Measurements from ENCODE around the gene MRPL1. TPM values are rescaled to one million over a fixed set of nuclear protein-coding genes. Genes with fewer than 3 reads are reported as not detected.

The MRPL1 gene
- total and polyA plus RNA-seq, 2 donors, result 45.9 to 74.7 TPM

- Histone ChIP-seq H3K27me3 (ENCODE audit: control insufficient read depth in 2 of 2, insufficient read depth in 1 of 2, low read length in 1 of 2) (no peaks in the 10 kb centered on the region), H3K36me3 (ENCODE audit: control insufficient read depth in 2 of 2, insufficient read depth in 2 of 2, low read length in 1 of 2) (no peaks in the 10 kb centered on the region), H3K4me3 (ENCODE audit: low read length in 2 of 2) (peak overlapping the region; percentile 85 to 100), H3K9me3 (ENCODE audit: control insufficient read depth in 2 of 2, insufficient read depth in 1 of 2, low read length in 1 of 2) (no peaks in the 10 kb centered on the region), H3K4me1 (ENCODE audit: control insufficient read depth in 2 of 2, insufficient read depth in 2 of 2, low read length in 2 of 2) (peaks cover 4 to 33% of the 10 kb centered on the region in 2 donors), H3K27ac (ENCODE audit: low read depth in 1 of 2, low read length in 1 of 2) (peak overlapping the region; percentile 100)
- DNase-seq (ENCODE audit: low read depth in 6 of 9, low spot score in 9 of 9), result peak in 8 of 9 donors; percentile 87 to 97 (median 94)
- WGBS, result under 1% methylated on average over 81 of the region's 81 CpGs
Measured at GRCh38 chr4:77819843-77820648, 42.6 kb upstream of the MRPL1 start.

- DNase-seq (ENCODE audit: low read depth in 6 of 9, low spot score in 9 of 9), result peak in 4 of 9 donors; percentile 19 to 63 (median 30)
- 6% methylated on average over 14 of the region's 14 CpGs for WGBS
Measured at GRCh38 chr4:77820649-77821561, 41.7 kb upstream of the MRPL1 start.

GRCh38 chr4:77821775-77822174, 40.9 kb upstream of the MRPL1 start:
- peaks cover 5 to 31% of the 10 kb centered on the region in 2 donors for H3K4me1 ChIP-seq (ENCODE audit: control insufficient read depth in 2 of 2, insufficient read depth in 2 of 2, low read length in 2 of 2)
- DNase-seq (ENCODE audit: low read depth in 6 of 9, low spot score in 9 of 9), result peak in 4 of 9 donors; percentile 31 to 77 (median 43)

More at GRCh38 chr4:77820649-77821561, 41.7 kb upstream of the MRPL1 start:
- no peaks in the 10 kb centered on the region for H3K27me3 ChIP-seq (ENCODE audit: control insufficient read depth in 2 of 2, insufficient read depth in 1 of 2, low read length in 1 of 2)
- no peaks in the 10 kb centered on the region for H3K36me3 ChIP-seq (ENCODE audit: control insufficient read depth in 2 of 2, insufficient read depth in 2 of 2, low read length in 1 of 2)
- peak overlapping the region; percentile 85 to 100 for H3K4me3 ChIP-seq (ENCODE audit: low read length in 2 of 2)
- peaks cover 0 to 30% of the 10 kb centered on the region in 2 donors for H3K4me1 ChIP-seq (ENCODE audit: control insufficient read depth in 2 of 2, insufficient read depth in 2 of 2, low read length in 2 of 2)
- no peaks in the 10 kb centered on the region for H3K9me3 ChIP-seq (ENCODE audit: control insufficient read depth in 2 of 2, insufficient read depth in 1 of 2, low read length in 1 of 2)
- peak overlapping the region; percentile 100 for H3K27ac ChIP-seq (ENCODE audit: low read depth in 1 of 2, low read length in 1 of 2)

GRCh38 chr4:77826275-77826674, 36.4 kb upstream of the MRPL1 start:
- Histone ChIP-seq H3K9me3 (ENCODE audit: control insufficient read depth in 2 of 2, insufficient read depth in 1 of 2, low read length in 1 of 2) (no peaks in the 10 kb centered on the region), H3K4me1 (ENCODE audit: control insufficient read depth in 2 of 2, insufficient read depth in 2 of 2, low read length in 2 of 2) (peaks cover 15 to 42% of the 10 kb centered on the region in 2 donors), H3K27ac (ENCODE audit: low read depth in 1 of 2, low read length in 1 of 2) (peak overlapping the region in 1 of 2 donors; percentile 89), H3K36me3 (ENCODE audit: control insufficient read depth in 2 of 2, insufficient read depth in 2 of 2, low read length in 1 of 2) (no peaks in the 10 kb centered on the region), H3K4me3 (ENCODE audit: low read length in 2 of 2) (no peak overlapping the region), H3K27me3 (ENCODE audit: control insufficient read depth in 2 of 2, insufficient read depth in 1 of 2, low read length in 1 of 2) (no peaks in the 10 kb centered on the region)
- WGBS, result 86% methylated on average over 6 of the region's 6 CpGs
- no peak for DNase-seq (ENCODE audit: low read depth in 6 of 9, low spot score in 9 of 9)

More at GRCh38 chr4:77821775-77822174, 40.9 kb upstream of the MRPL1 start:
- Histone ChIP-seq H3K27ac (ENCODE audit: low read depth in 1 of 2, low read length in 1 of 2) (peak overlapping the region; percentile 94 to 100), H3K36me3 (ENCODE audit: control insufficient read depth in 2 of 2, insufficient read depth in 2 of 2, low read length in 1 of 2) (no peaks in the 10 kb centered on the region), H3K27me3 (ENCODE audit: control insufficient read depth in 2 of 2, insufficient read depth in 1 of 2, low read length in 1 of 2) (no peaks in the 10 kb centered on the region), H3K9me3 (ENCODE audit: control insufficient read depth in 2 of 2, insufficient read depth in 1 of 2, low read length in 1 of 2) (no peaks in the 10 kb centered on the region), H3K4me3 (ENCODE audit: low read length in 2 of 2) (peak overlapping the region; percentile 85 to 100)
- WGBS, result 3% methylated on average over 1 of the region's 1 CpG

DNA sequence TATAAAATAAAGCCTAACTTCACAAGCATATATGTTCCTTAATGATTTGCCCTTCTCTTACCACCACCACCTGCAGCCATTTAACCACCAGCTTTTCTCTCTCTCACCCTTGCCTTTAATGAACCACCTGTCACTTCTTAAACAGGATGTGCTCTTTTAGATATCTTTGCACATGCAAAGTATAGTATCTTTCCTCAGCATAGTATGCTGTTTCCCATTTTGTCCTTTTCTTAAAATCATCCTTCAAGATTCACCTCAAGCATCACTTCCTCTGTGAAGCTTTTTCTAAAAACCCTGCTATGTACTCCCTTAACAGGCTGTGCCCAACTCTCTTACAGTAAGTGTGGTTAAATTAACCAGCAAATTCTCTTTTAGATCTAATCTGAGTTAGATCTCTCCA, 35.3 kb upstream of the MRPL1 start:
- Histone ChIP-seq H3K36me3 (ENCODE audit: control insufficient read depth in 2 of 2, insufficient read depth in 2 of 2, low read length in 1 of 2) (no peaks in the 10 kb centered on the region), H3K27me3 (ENCODE audit: control insufficient read depth in 2 of 2, insufficient read depth in 1 of 2, low read length in 1 of 2) (no peaks in the 10 kb centered on the region), H3K4me3 (ENCODE audit: low read length in 2 of 2) (no peak overlapping the region), H3K4me1 (ENCODE audit: control insufficient read depth in 2 of 2, insufficient read depth in 2 of 2, low read length in 2 of 2) (peaks cover 15 to 33% of the 10 kb centered on the region in 2 donors), H3K27ac (ENCODE audit: low read depth in 1 of 2, low read length in 1 of 2) (peak overlapping the region; percentile 62 to 89), H3K9me3 (ENCODE audit: control insufficient read depth in 2 of 2, insufficient read depth in 1 of 2, low read length in 1 of 2) (no peaks in the 10 kb centered on the region)
- DNase-seq (ENCODE audit: low read depth in 6 of 9, low spot score in 9 of 9), result peak in 7 of 9 donors; percentile 33 to 86 (median 63)

- Histone ChIP-seq H3K4me1 (ENCODE audit: control insufficient read depth in 2 of 2, insufficient read depth in 2 of 2, low read length in 2 of 2) (peaks cover 5 to 7% of the 10 kb centered on the region in 2 donors), H3K4me3 (ENCODE audit: low read length in 2 of 2) (no peak overlapping the region), H3K9me3 (ENCODE audit: control insufficient read depth in 2 of 2, insufficient read depth in 1 of 2, low read length in 1 of 2) (no peaks in the 10 kb centered on the region), H3K27me3 (ENCODE audit: control insufficient read depth in 2 of 2, insufficient read depth in 1 of 2, low read length in 1 of 2) (no peaks in the 10 kb centered on the region), H3K27ac (ENCODE audit: low read depth in 1 of 2, low read length in 1 of 2) (peak overlapping the region in 1 of 2 donors; percentile 3), H3K36me3 (ENCODE audit: control insufficient read depth in 2 of 2, insufficient read depth in 2 of 2, low read length in 1 of 2) (no peaks in the 10 kb centered on the region)
- DNase-seq (ENCODE audit: low read depth in 6 of 9, low spot score in 9 of 9), result no peak
- WGBS, result 90% methylated on average over 2 of the region's 2 CpGs
Measured at GRCh38 chr4:77833126-77833724, 29.4 kb upstream of the MRPL1 start.

DNA sequence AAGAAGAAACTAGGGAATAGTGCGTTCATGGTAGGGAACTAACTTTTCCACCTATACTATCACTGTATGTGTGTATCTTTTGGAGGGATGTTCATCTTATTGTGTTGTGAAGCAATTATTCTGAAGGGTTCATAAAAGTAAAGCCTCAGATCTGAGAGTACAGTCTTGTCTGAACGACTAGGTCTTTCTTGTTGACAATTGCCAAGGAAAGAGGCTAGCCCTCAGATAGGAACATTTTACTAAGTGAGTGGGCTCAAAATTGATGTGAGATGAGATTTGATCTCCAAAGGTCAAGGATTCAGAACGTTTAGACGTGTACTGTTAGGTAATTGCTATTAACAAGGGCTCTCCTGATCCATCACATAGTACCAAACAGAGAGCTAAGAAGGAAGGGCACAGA, 28.2 kb upstream of the MRPL1 start:
- Histone ChIP-seq H3K4me3 (ENCODE audit: low read length in 2 of 2) (no peak overlapping the region), H3K27me3 (ENCODE audit: control insufficient read depth in 2 of 2, insufficient read depth in 1 of 2, low read length in 1 of 2) (no peaks in the 10 kb centered on the region), H3K36me3 (ENCODE audit: control insufficient read depth in 2 of 2, insufficient read depth in 2 of 2, low read length in 1 of 2) (no peaks in the 10 kb centered on the region), H3K9me3 (ENCODE audit: control insufficient read depth in 2 of 2, insufficient read depth in 1 of 2, low read length in 1 of 2) (no peaks in the 10 kb centered on the region), H3K4me1 (ENCODE audit: control insufficient read depth in 2 of 2, insufficient read depth in 2 of 2, low read length in 2 of 2) (no peaks in the 10 kb centered on the region), H3K27ac (ENCODE audit: low read depth in 1 of 2, low read length in 1 of 2) (no peak overlapping the region)
- DNase-seq (ENCODE audit: low read depth in 6 of 9, low spot score in 9 of 9), result no peak
- WGBS, result 91% methylated on average over 4 of the region's 4 CpGs

GRCh38 chr4:77843628-77844027, 19.0 kb upstream of the MRPL1 start:
- no peak overlapping the region for H3K27ac ChIP-seq (ENCODE audit: low read depth in 1 of 2, low read length in 1 of 2)
- no peaks in the 10 kb centered on the region for H3K9me3 ChIP-seq (ENCODE audit: control insufficient read depth in 2 of 2, insufficient read depth in 1 of 2, low read length in 1 of 2)
- no peaks in the 10 kb centered on the region for H3K27me3 ChIP-seq (ENCODE audit: control insufficient read depth in 2 of 2, insufficient read depth in 1 of 2, low read length in 1 of 2)
- H3K4me1 ChIP-seq (ENCODE audit: control insufficient read depth in 2 of 2, insufficient read depth in 2 of 2, low read length in 2 of 2), result no peaks in the 10 kb centered on the region
- WGBS, result 91% methylated on average over 1 of the region's 1 CpG
- no peaks in the 10 kb centered on the region for H3K36me3 ChIP-seq (ENCODE audit: control insufficient read depth in 2 of 2, insufficient read depth in 2 of 2, low read length in 1 of 2)
- no peak for DNase-seq (ENCODE audit: low read depth in 6 of 9, low spot score in 9 of 9)
- H3K4me3 ChIP-seq (ENCODE audit: low read length in 2 of 2), result no peak overlapping the region
